ENCODE results near the gene TKT.

DNA sequence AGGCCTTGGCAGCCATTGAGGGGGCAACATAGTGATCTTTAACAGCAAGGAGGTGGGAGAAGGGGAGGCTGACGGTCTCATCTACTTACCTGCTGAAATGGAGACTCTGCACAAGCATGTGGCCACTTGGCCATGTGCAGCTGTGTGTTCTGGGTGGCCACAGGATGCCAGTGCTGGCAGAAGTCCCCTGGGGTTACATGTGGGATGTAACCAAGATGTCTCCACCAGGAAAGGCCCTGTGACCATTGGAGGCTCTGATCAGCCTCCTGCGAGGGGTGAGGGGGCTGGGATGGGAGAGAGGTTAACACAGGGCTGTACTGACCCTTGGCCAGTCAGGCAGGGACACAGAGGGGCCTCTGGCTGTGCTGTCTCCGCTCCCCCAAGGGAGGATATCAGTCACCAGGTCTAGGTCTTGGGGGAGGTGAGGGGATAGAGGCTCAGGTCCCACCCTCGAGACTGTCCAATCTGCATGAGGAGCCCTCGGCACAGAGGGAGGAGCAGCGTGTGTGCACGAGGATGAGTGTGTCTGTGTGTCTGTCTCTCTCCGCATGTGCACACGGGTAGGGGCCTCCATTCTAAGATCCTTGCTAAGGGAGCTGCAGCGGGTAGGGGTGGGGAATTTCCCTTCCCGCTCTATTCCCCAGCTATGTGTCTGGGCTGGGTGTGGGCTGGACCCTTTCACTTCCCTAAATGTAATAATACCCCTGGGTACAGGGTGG lies 75.4 kb downstream of the TKT start:
- no peak for TF ChIP-seq POLR2A (IDR thresholded peaks at IDR 0.05)
- TF ChIP-seq, protein P1, sequence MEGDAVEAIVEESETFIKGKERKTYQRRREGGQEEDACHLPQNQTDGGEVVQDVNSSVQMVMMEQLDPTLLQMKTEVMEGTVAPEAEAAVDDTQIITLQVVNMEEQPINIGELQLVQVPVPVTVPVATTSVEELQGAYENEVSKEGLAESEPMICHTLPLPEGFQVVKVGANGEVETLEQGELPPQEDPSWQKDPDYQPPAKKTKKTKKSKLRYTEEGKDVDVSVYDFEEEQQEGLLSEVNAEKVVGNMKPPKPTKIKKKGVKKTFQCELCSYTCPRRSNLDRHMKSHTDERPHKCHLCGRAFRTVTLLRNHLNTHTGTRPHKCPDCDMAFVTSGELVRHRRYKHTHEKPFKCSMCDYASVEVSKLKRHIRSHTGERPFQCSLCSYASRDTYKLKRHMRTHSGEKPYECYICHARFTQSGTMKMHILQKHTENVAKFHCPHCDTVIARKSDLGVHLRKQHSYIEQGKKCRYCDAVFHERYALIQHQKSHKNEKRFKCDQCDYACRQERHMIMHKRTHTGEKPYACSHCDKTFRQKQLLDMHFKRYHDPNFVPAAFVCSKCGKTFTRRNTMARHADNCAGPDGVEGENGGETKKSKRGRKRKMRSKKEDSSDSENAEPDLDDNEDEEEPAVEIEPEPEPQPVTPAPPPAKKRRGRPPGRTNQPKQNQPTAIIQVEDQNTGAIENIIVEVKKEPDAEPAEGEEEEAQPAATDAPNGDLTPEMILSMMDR (IDR thresholded peaks at IDR 0.05): no peak
- no peak for TF ChIP-seq POLR2AphosphoS5 (IDR thresholded peaks at IDR 0.05; ENCODE audit: insufficient read depth in 1 of 2, low read depth in 1 of 2)

All from vagina (tissue), 2 donors.